ENCODE results near the gene ENPP4. TPM values are rescaled to one million over a fixed set of nuclear protein-coding genes. Genes with fewer than 3 reads are reported as not detected.

The ENPP4 gene
- total RNA-seq, 1 experiment from 2014 or later: 2.8 TPM

DNA sequence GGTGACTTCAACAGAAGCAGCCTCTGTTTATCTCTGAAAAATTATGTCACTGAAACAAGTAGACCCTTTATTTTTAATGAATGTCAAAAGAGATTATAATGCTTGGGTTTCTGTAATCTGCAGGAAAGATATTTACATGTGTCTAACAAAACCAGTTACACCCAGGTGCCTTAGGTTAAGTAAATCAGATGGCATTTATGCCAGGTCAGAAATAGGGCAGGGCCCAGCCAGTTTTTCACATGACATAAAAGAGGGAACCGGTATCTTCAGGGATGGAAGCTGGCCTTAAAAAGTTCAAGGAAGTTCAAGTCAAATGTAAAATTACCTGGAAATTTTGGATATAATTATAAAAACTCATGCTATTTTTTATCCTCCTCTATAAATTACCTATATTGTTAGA is 14.2 kb upstream of the ENPP4 start:
- no peak for ATAC-seq
- H3K4me3 Mint-ChIP-seq: no peak overlapping the region
- POLR2A ChIA-PET: no interaction called here
- no peaks in the 10 kb centered on the region for H3K27me3 Mint-ChIP-seq (ENCODE audit: low read depth)
- no peak overlapping the region for H3K27ac Mint-ChIP-seq
- peaks cover 26% of the 10 kb centered on the region for H3K36me3 Mint-ChIP-seq
- peaks cover 27% of the 10 kb centered on the region for H3K9me3 Mint-ChIP-seq
- no peak for DNase-seq (ENCODE audit: low spot score)
- H3K4me1 Mint-ChIP-seq: peaks cover 21% of the 10 kb centered on the region
- TF ChIP-seq ZBTB21 (CRISPR knock-in tag; IDR thresholded peaks at IDR 0.05; ENCODE audit: borderline replicate concordance): no peak
- TF ChIP-seq, protein P1, sequence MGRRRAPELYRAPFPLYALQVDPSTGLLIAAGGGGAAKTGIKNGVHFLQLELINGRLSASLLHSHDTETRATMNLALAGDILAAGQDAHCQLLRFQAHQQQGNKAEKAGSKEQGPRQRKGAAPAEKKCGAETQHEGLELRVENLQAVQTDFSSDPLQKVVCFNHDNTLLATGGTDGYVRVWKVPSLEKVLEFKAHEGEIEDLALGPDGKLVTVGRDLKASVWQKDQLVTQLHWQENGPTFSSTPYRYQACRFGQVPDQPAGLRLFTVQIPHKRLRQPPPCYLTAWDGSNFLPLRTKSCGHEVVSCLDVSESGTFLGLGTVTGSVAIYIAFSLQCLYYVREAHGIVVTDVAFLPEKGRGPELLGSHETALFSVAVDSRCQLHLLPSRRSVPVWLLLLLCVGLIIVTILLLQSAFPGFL (CRISPR knock-in tag; IDR thresholded peaks at IDR 0.05; ENCODE audit: borderline replicate concordance): no peak
- TF ChIP-seq NFE2L1 (CRISPR knock-in tag; IDR thresholded peaks at IDR 0.05): no peak
- CTCF ChIA-PET: no interaction called here

DNA sequence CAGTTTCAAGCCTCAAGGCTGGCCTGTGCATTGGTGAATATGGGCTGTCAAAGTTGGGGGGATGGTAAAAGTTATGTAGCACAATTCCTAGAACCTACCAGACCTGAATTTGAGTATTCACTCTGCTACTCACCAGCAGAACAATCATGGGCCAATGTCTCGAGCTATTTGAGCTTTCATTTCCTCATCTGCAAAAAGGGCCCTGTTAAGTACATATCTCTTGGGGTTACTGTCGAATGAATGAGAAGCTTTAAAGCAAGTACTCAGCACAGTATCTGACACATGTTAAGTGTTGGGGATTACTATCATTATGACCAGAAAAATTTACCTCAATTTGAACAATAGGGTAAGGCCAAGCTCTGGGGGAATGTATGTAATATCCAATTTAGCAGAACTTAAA is 13.5 kb upstream of the ENPP4 start:
- Mint-ChIP-seq H3K36me3 (peaks cover 30% of the 10 kb centered on the region), H3K27me3 (ENCODE audit: low read depth) (no peaks in the 10 kb centered on the region), H3K4me3 (no peak overlapping the region), H3K4me1 (peaks cover 21% of the 10 kb centered on the region), H3K27ac (no peak overlapping the region), H3K9me3 (peaks cover 31% of the 10 kb centered on the region)
- ChIA-PET CTCF (no interaction called here), POLR2A (no interaction called here)
- ATAC-seq: no peak
- DNase-seq (ENCODE audit: low spot score): no peak
- TF ChIP-seq ZNF425 (CRISPR knock-in tag; conservative IDR thresholded peaks at IDR 0.05) (no peak), GTF2I (CRISPR knock-in tag; conservative IDR thresholded peaks at IDR 0.05) (no peak), CBFB (CRISPR knock-in tag; IDR thresholded peaks at IDR 0.05; ENCODE audit: low read depth) (no peak), TEAD4 (CRISPR knock-in tag; IDR thresholded peaks at IDR 0.05) (no peak), JUN (CRISPR knock-in tag; IDR thresholded peaks at IDR 0.05) (no peak), OVOL2 (CRISPR knock-in tag; IDR thresholded peaks at IDR 0.05; ENCODE audit: borderline replicate concordance) (no peak), MYBL2 (CRISPR knock-in tag; IDR thresholded peaks at IDR 0.05) (no peak)

GRCh38 chr6:46118157-46118556 is 11.6 kb upstream of the ENPP4 start:
- Mint-ChIP-seq H3K27ac (no peak overlapping the region), H3K9me3 (peaks cover 32% of the 10 kb centered on the region), H3K36me3 (peaks cover 28% of the 10 kb centered on the region), H3K4me1 (peaks cover 14% of the 10 kb centered on the region), H3K27me3 (ENCODE audit: low read depth) (no peaks in the 10 kb centered on the region; the same call in 1 of the 2 replicates), H3K4me3 (no peak overlapping the region)
- CTCF ChIA-PET: no interaction called here
- TF ChIP-seq ZNF121 (CRISPR knock-in tag; IDR thresholded peaks at IDR 0.05): no peak
- TF ChIP-seq SMAD4 (CRISPR knock-in tag; IDR thresholded peaks at IDR 0.05): no peak
- no peak for TF ChIP-seq FOXK1 (CRISPR knock-in tag; IDR thresholded peaks at IDR 0.05)
- no peak for ATAC-seq
- POLR2A ChIA-PET: no interaction called here
- DNase-seq (ENCODE audit: low spot score): no peak

DNA sequence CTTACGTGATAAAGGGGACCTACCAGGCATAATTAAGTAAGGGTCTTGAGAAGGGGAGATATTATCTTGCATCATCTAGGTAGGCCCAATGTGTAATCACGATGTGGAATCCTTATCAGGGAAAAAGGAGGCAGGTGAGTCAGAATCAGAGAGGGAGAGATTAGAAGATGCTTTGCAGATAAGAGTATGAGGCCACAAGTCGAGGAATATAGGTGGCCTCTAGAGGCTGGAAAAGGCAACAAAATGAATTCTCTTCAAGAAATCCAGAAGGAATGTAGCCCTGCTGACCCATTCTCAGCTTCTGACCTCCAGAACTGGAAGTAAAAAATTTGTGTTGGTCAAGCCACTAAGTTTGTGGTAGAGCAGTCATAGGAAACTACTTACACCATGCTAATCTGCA is 11.0 kb upstream of the ENPP4 start:
- POLR2A ChIA-PET: no interaction called here
- Mint-ChIP-seq H3K27me3 (ENCODE audit: low read depth) (no peaks in the 10 kb centered on the region; the same call in 1 of the 2 replicates), H3K4me1 (peaks cover 7% of the 10 kb centered on the region), H3K36me3 (peaks cover 28% of the 10 kb centered on the region), H3K9me3 (peaks cover 32% of the 10 kb centered on the region), H3K27ac (no peak overlapping the region), H3K4me3 (no peak overlapping the region)
- no peak for ATAC-seq
- DNase-seq (ENCODE audit: low spot score): no peak
- CTCF ChIA-PET: no interaction called here
- TF ChIP-seq RORB (CRISPR knock-in tag; IDR thresholded peaks at IDR 0.05) (no peak), GRHL2 (CRISPR knock-in tag; IDR thresholded peaks at IDR 0.05; ENCODE audit: insufficient replicate concordance, severe bottlenecking) (no peak), NR2C2 (CRISPR knock-in tag; IDR thresholded peaks at IDR 0.05) (no peak), CREM (CRISPR knock-in tag; IDR thresholded peaks at IDR 0.05) (no peak), ZNF219 (CRISPR knock-in tag; IDR thresholded peaks at IDR 0.05; ENCODE audit: borderline replicate concordance) (no peak), HMGXB4 (CRISPR knock-in tag; IDR thresholded peaks at IDR 0.05) (no peak), NR1H2 (CRISPR knock-in tag; IDR thresholded peaks at IDR 0.05) (no peak), RELA (CRISPR knock-in tag; IDR thresholded peaks at IDR 0.05; ENCODE audit: borderline replicate concordance) (no peak)
- TF ChIP-seq, protein P2, sequence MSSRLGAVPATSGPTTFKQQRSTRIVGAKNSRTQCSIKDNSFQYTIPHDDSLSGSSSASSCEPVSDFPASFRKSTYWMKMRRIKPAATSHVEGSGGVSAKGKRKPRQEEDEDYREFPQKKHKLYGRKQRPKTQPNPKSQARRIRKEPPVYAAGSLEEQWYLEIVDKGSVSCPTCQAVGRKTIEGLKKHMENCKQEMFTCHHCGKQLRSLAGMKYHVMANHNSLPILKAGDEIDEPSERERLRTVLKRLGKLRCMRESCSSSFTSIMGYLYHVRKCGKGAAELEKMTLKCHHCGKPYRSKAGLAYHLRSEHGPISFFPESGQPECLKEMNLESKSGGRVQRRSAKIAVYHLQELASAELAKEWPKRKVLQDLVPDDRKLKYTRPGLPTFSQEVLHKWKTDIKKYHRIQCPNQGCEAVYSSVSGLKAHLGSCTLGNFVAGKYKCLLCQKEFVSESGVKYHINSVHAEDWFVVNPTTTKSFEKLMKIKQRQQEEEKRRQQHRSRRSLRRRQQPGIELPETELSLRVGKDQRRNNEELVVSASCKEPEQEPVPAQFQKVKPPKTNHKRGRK (CRISPR knock-in tag; IDR thresholded peaks at IDR 0.05; ENCODE audit: borderline replicate concordance): no peak
- TF ChIP-seq, protein P3, sequence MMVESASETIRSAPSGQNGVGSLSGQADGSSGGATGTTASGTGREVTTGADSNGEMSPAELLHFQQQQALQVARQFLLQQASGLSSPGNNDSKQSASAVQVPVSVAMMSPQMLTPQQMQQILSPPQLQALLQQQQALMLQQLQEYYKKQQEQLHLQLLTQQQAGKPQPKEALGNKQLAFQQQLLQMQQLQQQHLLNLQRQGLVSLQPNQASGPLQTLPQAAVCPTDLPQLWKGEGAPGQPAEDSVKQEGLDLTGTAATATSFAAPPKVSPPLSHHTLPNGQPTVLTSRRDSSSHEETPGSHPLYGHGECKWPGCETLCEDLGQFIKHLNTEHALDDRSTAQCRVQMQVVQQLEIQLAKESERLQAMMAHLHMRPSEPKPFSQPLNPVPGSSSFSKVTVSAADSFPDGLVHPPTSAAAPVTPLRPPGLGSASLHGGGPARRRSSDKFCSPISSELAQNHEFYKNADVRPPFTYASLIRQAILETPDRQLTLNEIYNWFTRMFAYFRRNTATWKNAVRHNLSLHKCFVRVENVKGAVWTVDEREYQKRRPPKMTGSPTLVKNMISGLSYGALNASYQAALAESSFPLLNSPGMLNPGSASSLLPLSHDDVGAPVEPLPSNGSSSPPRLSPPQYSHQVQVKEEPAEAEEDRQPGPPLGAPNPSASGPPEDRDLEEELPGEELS (CRISPR knock-in tag; IDR thresholded peaks at IDR 0.05): no peak

Measured in WTC11 (cell line).